K562 (cell line): Measurements from ENCODE around the gene LTBP1. TPM values are rescaled to one million over a fixed set of nuclear protein-coding genes. Genes with fewer than 3 reads are reported as not detected.

Source experiments
- ATAC-seq: fragments of 200-7000 bp; cut with Tn5 transposase; 3 replicates; pipeline ENCODE4 v1.9.1; 2020; ENCODE audit warnings: moderate library complexity
- BruUV-seq: library from RNA; stranded (reverse); fragments of 400-500 nt; replicated peaks from 2 replicates; lab custom pipeline; 2021; lab: Mats Ljungman, UMichigan
- CTCF ChIA-PET: fragments of 300-600 bp; formaldehyde crosslinking; extraction: SDS; loops from one replicate; lab custom pipeline; 2021; ENCODE audit warnings: low intra/inter-chr PET ratio; lab: Yijun Ruan, JAX
- POLR2A ChIA-PET: fragments of 300-600, 350-650 bp; sonication (Branson Sonifier 250); formaldehyde crosslinking; extraction: SDS; loops from one replicate; lab custom pipeline; 2021; ENCODE audit warnings: antibody characterized with exemption, inconsistent platforms; lab: Yijun Ruan, JAX
- DNase-seq, 4 experiments: peaks; one replicate each; pipeline versions ENCODE4 v3.0.0 to v3.0.0-alpha.2; 2011 to 2018; ENCODE audit warnings: low spot score in 3 of 4, mixed read lengths in 3 of 4; ENCODE audit errors: extremely low read depth in 1 of 4
- FAIRE-seq: peaks from 2 replicates; lab custom pipeline; 2011; peaks lifted over from hg19 to GRCh38; lab: Jason Lieb, UNC
- H2AFZ ChIP-seq: 2 replicates; pipeline ENCODE4 v1.6.0; 2011; ENCODE audit warnings: low read depth, low read length, control low read depth, inconsistent platforms
- H3K27ac ChIP-seq: fragments of 200-600 bp; 3 replicates; pipeline ENCODE4 v1.8.0; 2011; ENCODE audit warnings: low read depth, mild to moderate bottlenecking, control low read depth, inconsistent platforms, low read length, moderate library complexity, mixed read lengths; ENCODE audit errors: extremely low read depth
- H3K27me3 ChIP-seq, 2 experiments: fragments of 300-600 bp in 1 of 2; 2 replicates in 1 of 2; 3 replicates in 1 of 2; pipeline versions ENCODE4 v1.6.0 to v1.8.0; 2011; ENCODE audit warnings: inconsistent platforms in 2 of 2, low read length in 2 of 2, mild to moderate bottlenecking in 1 of 2, mixed read lengths in 1 of 2, moderate library complexity in 1 of 2; ENCODE audit not compliant: control insufficient read depth in 2 of 2, insufficient read depth in 2 of 2
- H3K36me3 ChIP-seq: fragments of 300-600 bp; 3 replicates; pipeline ENCODE4 v1.8.0; 2011; ENCODE audit warnings: mild to moderate bottlenecking, low read length, inconsistent platforms; ENCODE audit not compliant: control insufficient read depth, insufficient read depth
- H3K4me1 ChIP-seq, 2 experiments: fragments of 200-600 bp in 1 of 2; replicated peaks in 1 of 2; 2 replicates in 1 of 2; 3 replicates in 1 of 2; pipeline versions ENCODE4 v1.5.1 to v1.8.0; 2011; ENCODE audit warnings: inconsistent platforms in 2 of 2, low read length in 2 of 2, mild to moderate bottlenecking in 1 of 2, mixed read lengths in 1 of 2, moderate library complexity in 1 of 2; ENCODE audit not compliant: control insufficient read depth in 2 of 2, insufficient read depth in 2 of 2
- H3K4me2 ChIP-seq: 2 replicates; pipeline ENCODE4 v1.6.1; 2011; ENCODE audit warnings: low read length, control low read depth, inconsistent platforms, mixed read lengths; ENCODE audit not compliant: insufficient read depth
- H3K4me3 ChIP-seq: fragments of 200-600 bp; sonication (generic), shearing (Covaris generic); 2 replicates; pipeline ENCODE4 v1.5.1; 2016; ENCODE audit warnings: control low read depth, inconsistent platforms
- H3K79me2 ChIP-seq: fragments of 200-600 bp; 3 replicates; pipeline ENCODE4 v1.8.0; 2011; ENCODE audit warnings: low read length, inconsistent platforms; ENCODE audit not compliant: control insufficient read depth, insufficient read depth
- H3K9ac ChIP-seq, 2 experiments: 2 replicates each; pipeline versions ENCODE4 v1.6.0 to v1.6.1; 2011; ENCODE audit warnings: low read depth in 2 of 2, low read length in 2 of 2, control low read depth in 1 of 2, inconsistent platforms in 1 of 2, mild to moderate bottlenecking in 1 of 2, mixed read lengths in 1 of 2; ENCODE audit not compliant: insufficient read depth in 1 of 2
- H3K9me1 ChIP-seq: one replicate; pipeline ENCODE4 v1.6.0; 2011; ENCODE audit warnings: inconsistent platforms, mild to moderate bottlenecking, low read length, moderate library complexity; ENCODE audit not compliant: control insufficient read depth, insufficient read depth
- H3K9me3 ChIP-seq: replicated peaks from 2 replicates; pipeline ENCODE4 v1.5.1; 2011; ENCODE audit warnings: low read depth, low read length, inconsistent platforms; ENCODE audit not compliant: control insufficient read depth, insufficient read depth
- H4K20me1 ChIP-seq: replicated peaks from 2 replicates; pipeline ENCODE4 v1.6.1; 2011; ENCODE audit warnings: low read length, inconsistent platforms, mixed read lengths; ENCODE audit not compliant: control insufficient read depth, insufficient read depth
- C11orf30 ChIP-seq: fragments of 450-650 bp; IDR thresholded peaks from 2 replicates; pipeline ENCODE4 v1.6.1; 2016; ENCODE audit warnings: low read depth, mild to moderate bottlenecking
- CXXC5 ChIP-seq: fragments of 250-450 bp; sonication (Bioruptor Pico); IDR thresholded peaks from 2 replicates; pipeline ENCODE4 v1.8.0; 2022; ENCODE audit warnings: inconsistent platforms, mild to moderate bottlenecking, moderate library complexity
- MAFG ChIP-seq: fragments of 450-650 bp; conservative IDR thresholded peaks from 2 replicates; pipeline ENCODE4 v1.6.1; 2016; ENCODE audit warnings: missing genetic modification characterization, missing compliant biosample characterization
- NFE2 ChIP-seq: IDR thresholded peaks from 2 replicates; pipeline ENCODE4 v1.6.1; 2014; ENCODE audit warnings: antibody characterized with exemption, low read depth
- ZNF316 ChIP-seq: fragments of 450-650 bp; IDR thresholded peaks from 2 replicates; pipeline ENCODE4 v1.6.1; 2016
- ZNF79 ChIP-seq: fragments of 250-450 bp; sonication (Bioruptor Pico); IDR thresholded peaks from 2 replicates; pipeline ENCODE4 v1.4.0; 2020; ENCODE audit warnings: low read depth, mild to moderate bottlenecking, moderate library complexity
- WGBS: fragments of 100-300 bp; shearing (Covaris generic); methylation state at CpG from one replicate; pipeline ENCODE4 v1.1.6; 2016; ENCODE audit warnings: low coverage, mixed read lengths; ENCODE audit not compliant: insufficient coverage; ENCODE audit errors: missing lambda C conversion rate; 5-methylcytosine and 5-hydroxymethylcytosine counted together
- in situ Hi-C: fragments of 300-500 bp; cut with MboI; formaldehyde crosslinking; loops from 4 replicates; pipeline ENCODE4 v1.15.0; 2018; ENCODE audit warnings: inconsistent platforms, mixed read lengths
- intact Hi-C: fragments of 100-400 bp; cut with micrococcal nuclease; formaldehyde crosslinking; loops from 2 replicates; pipeline ENCODE4 v1.14.2; 2022
- polyA plus RNA-seq, 8 experiments: library from polyadenylated mRNA; depleted of rRNA in 4 of 8; stranded (reverse) in 5 of 8; unstranded in 3 of 8; fragments of >200 nt; fragmentation: Nextera tagmentation in 2 of 8; fragmentation: Illumina TruSeq in 1 of 8; extraction: Ambion mirVana in 2 of 8; extraction: Trizol in 1 of 8; gene quantifications; 2 replicates each; pipeline versions ENCODE4 v1.2.1 to v1.2.3, GENCODE V29; 2011 to 2014; ENCODE audit warnings: inconsistent platforms in 1 of 8, missing spikeins in 1 of 8
- total RNA-seq, 7 experiments: library from RNA; depleted of rRNA in 6 of 7; stranded (reverse); fragments of >200 nt in 6 of 7; fragmentation: Illumina TruSeq in 2 of 7; extraction: Trizol in 2 of 7; gene quantifications; 2 replicates each; pipeline versions ENCODE4 v1.2.1 to v1.2.3, GENCODE V29; 2011 to 2021; ENCODE audit warnings: low replicate concordance in 1 of 7
- TF ChIP-seq, protein P1 (sequence below): fragments of 450-650 bp; IDR thresholded peaks from 2 replicates; pipeline ENCODE4 v1.6.1; 2017; ENCODE audit warnings: antibody characterized with exemption

Gene LTBP1
- total and polyA plus RNA-seq, 9 of the 15 experiments (the other 6 are each of a cell fraction or from before 2014, with no cell fraction given) = 3.6 to 16.4 (median 8.5) TPM

- Histone ChIP-seq H3K36me3 (no peaks in the 10 kb centered on the region), H3K9me3 (no peaks in the 10 kb centered on the region), H3K9ac (no peak overlapping the region), H3K4me2 (no peak overlapping the region), H3K4me1 (no peaks in the 10 kb centered on the region), H3K4me3 (no peak overlapping the region), H2AFZ (no peak overlapping the region), H4K20me1 (no peaks in the 10 kb centered on the region), H3K9me1 (peaks cover 3% of the 10 kb centered on the region), H3K27me3 (no peaks in the 10 kb centered on the region), H3K27ac (no peak overlapping the region), H3K79me2 (no peaks in the 10 kb centered on the region)
- no peak for ATAC-seq
- WGBS = 35% methylated on average over 7 of the region's 7 CpGs
- no TSS peak for BruUV-seq
- FAIRE-seq = no peak
- intact Hi-C loops = no loop called here
- no peak for DNase-seq
- CTCF ChIA-PET = no interaction called here
- no peak for TF ChIP-seq ZNF79 (CRISPR knock-in tag)
- peak; percentile 53 for TF ChIP-seq ZNF316
- TF ChIP-seq C11orf30 = peak; percentile 40; the same call in 1 of the 2 replicates
- peak; percentile 37 for TF ChIP-seq MAFG (tag)
- TF ChIP-seq, protein P1, sequence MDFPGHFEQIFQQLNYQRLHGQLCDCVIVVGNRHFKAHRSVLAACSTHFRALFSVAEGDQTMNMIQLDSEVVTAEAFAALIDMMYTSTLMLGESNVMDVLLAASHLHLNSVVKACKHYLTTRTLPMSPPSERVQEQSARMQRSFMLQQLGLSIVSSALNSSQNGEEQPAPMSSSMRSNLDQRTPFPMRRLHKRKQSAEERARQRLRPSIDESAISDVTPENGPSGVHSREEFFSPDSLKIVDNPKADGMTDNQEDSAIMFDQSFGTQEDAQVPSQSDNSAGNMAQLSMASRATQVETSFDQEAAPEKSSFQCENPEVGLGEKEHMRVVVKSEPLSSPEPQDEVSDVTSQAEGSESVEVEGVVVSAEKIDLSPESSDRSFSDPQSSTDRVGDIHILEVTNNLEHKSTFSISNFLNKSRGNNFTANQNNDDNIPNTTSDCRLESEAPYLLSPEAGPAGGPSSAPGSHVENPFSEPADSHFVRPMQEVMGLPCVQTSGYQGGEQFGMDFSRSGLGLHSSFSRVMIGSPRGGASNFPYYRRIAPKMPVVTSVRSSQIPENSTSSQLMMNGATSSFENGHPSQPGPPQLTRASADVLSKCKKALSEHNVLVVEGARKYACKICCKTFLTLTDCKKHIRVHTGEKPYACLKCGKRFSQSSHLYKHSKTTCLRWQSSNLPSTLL = no peak
- no peak for TF ChIP-seq CXXC5 (CRISPR knock-in tag)
- TF ChIP-seq NFE2 = peak; percentile 29; the same call in 1 of the 2 replicates
- TF ChIP-seq, all 486 proteins: peak for 4
- in situ Hi-C loops = no loop called here
- POLR2A ChIA-PET = no interaction called here
Measured at GRCh38 chr2:33337385-33337960, 390.7 kb downstream of the LTBP1 start.
